IPS DF 6.9 (cell line): ENCODE results near the gene CCL2.

ENCODE experiments used
- DNase-seq: peaks from one replicate; pipeline ENCODE4 v3.0.0-alpha.2; 2013; ENCODE audit warnings: low read depth, low spot score
- H3K27ac ChIP-seq: one replicate; pipeline ENCODE4 v1.5.1; 2013; ENCODE audit warnings: low read length, control low read depth
- H3K27me3 ChIP-seq: 2 replicates; pipeline ENCODE4 v1.6.1; 2013; ENCODE audit warnings: mild to moderate bottlenecking, low read length; ENCODE audit not compliant: control insufficient read depth, insufficient read depth
- H3K36me3 ChIP-seq: 2 replicates; pipeline ENCODE4 v1.6.1; 2013; ENCODE audit warnings: low read length; ENCODE audit not compliant: control insufficient read depth, insufficient read depth
- H3K4me1 ChIP-seq: 2 replicates; pipeline ENCODE4 v1.6.1; 2013; ENCODE audit warnings: low read length; ENCODE audit not compliant: control insufficient read depth, insufficient read depth
- H3K4me3 ChIP-seq: 2 replicates; pipeline ENCODE4 v1.5.1; 2013; ENCODE audit warnings: mild to moderate bottlenecking, low read length
- H3K9me3 ChIP-seq: 2 replicates; pipeline ENCODE4 v1.6.1; 2013; ENCODE audit warnings: low read length, inconsistent platforms; ENCODE audit not compliant: control insufficient read depth, insufficient read depth
- WGBS: extraction: QIAGEN DNeasy Blood & Tissue Kit; methylation state at CpG from one replicate; pipeline ENCODE4 v1.1.7; 2013; ENCODE audit warnings: mixed read lengths, missing lambda C conversion rate; ENCODE audit not compliant: insufficient read length, insufficient coverage; 5-methylcytosine and 5-hydroxymethylcytosine counted together

CCL2 gene

GRCh38 chr17:34299027-34299426, 43.9 kb downstream of the CCL2 start:
- H3K4me3 ChIP-seq, result no peak overlapping the region
- H3K9me3 ChIP-seq, result no peaks in the 10 kb centered on the region
- WGBS, result no CpG with 5 or more reads among the region's 2 CpGs
- no peak overlapping the region for H3K27ac ChIP-seq
- no peaks in the 10 kb centered on the region for H3K36me3 ChIP-seq
- H3K4me1 ChIP-seq, result peaks cover 2% of the 10 kb centered on the region
- no peaks in the 10 kb centered on the region for H3K27me3 ChIP-seq
- DNase-seq, result no peak

GRCh38 chr17:34299956-34300577, 45.0 kb downstream of the CCL2 start:
- Histone ChIP-seq H3K36me3 (no peaks in the 10 kb centered on the region), H3K4me3 (no peak overlapping the region), H3K4me1 (peaks cover 2% of the 10 kb centered on the region), H3K9me3 (no peaks in the 10 kb centered on the region), H3K27me3 (no peaks in the 10 kb centered on the region), H3K27ac (no peak overlapping the region)
- WGBS, result no CpG with 5 or more reads among the region's 3 CpGs
- DNase-seq, result no peak

GRCh38 chr17:34300652-34301370, 45.7 kb downstream of the CCL2 start:
- H3K27me3 ChIP-seq, result no peaks in the 10 kb centered on the region
- DNase-seq, result no peak
- no CpG with 5 or more reads among the region's 3 CpGs for WGBS
- H3K9me3 ChIP-seq, result no peaks in the 10 kb centered on the region
- H3K27ac ChIP-seq, result no peak overlapping the region
- no peaks in the 10 kb centered on the region for H3K36me3 ChIP-seq
- H3K4me1 ChIP-seq, result peaks cover 2% of the 10 kb centered on the region
- no peak overlapping the region for H3K4me3 ChIP-seq

GRCh38 chr17:34301986-34302385, 46.9 kb downstream of the CCL2 start:
- no peaks in the 10 kb centered on the region for H3K27me3 ChIP-seq
- no peaks in the 10 kb centered on the region for H3K9me3 ChIP-seq
- H3K27ac ChIP-seq, result no peak overlapping the region
- no peaks in the 10 kb centered on the region for H3K36me3 ChIP-seq
- no peak for DNase-seq
- peaks cover 2% of the 10 kb centered on the region for H3K4me1 ChIP-seq
- no CpG with 5 or more reads among the region's 2 CpGs for WGBS
- no peak overlapping the region for H3K4me3 ChIP-seq

- Histone ChIP-seq H3K36me3 (no peaks in the 10 kb centered on the region), H3K27ac (no peak overlapping the region), H3K27me3 (no peaks in the 10 kb centered on the region), H3K4me3 (no peak overlapping the region), H3K4me1 (peaks cover 2% of the 10 kb centered on the region), H3K9me3 (no peaks in the 10 kb centered on the region)
- no CpG with 5 or more reads among the region's 1 CpG for WGBS
- DNase-seq, result no peak
Observed at GRCh38 chr17:34302636-34303035, 47.6 kb downstream of the CCL2 start.

GRCh38 chr17:34303606-34304005, 48.5 kb downstream of the CCL2 start:
- Histone ChIP-seq H3K4me3 (no peak overlapping the region), H3K36me3 (no peaks in the 10 kb centered on the region), H3K27me3 (no peaks in the 10 kb centered on the region), H3K9me3 (no peaks in the 10 kb centered on the region), H3K4me1 (peaks cover under 1% of the 10 kb centered on the region), H3K27ac (no peak overlapping the region)
- no CpG with 5 or more reads among the region's 2 CpGs for WGBS
- no peak for DNase-seq

GRCh38 chr17:34305061-34305460, 50.0 kb downstream of the CCL2 start:
- no peak overlapping the region for H3K4me3 ChIP-seq
- DNase-seq, result no peak
- H3K27ac ChIP-seq, result no peak overlapping the region
- WGBS, result no CpG with 5 or more reads among the region's 4 CpGs
- H3K9me3 ChIP-seq, result no peaks in the 10 kb centered on the region
- H3K4me1 ChIP-seq, result no peaks in the 10 kb centered on the region
- H3K36me3 ChIP-seq, result no peaks in the 10 kb centered on the region
- no peaks in the 10 kb centered on the region for H3K27me3 ChIP-seq

- Histone ChIP-seq H3K9me3 (no peaks in the 10 kb centered on the region), H3K36me3 (no peaks in the 10 kb centered on the region), H3K4me3 (no peak overlapping the region), H3K27ac (no peak overlapping the region), H3K4me1 (no peaks in the 10 kb centered on the region), H3K27me3 (no peaks in the 10 kb centered on the region)
- DNase-seq, result no peak
Observed at GRCh38 chr17:34305606-34306005, 50.5 kb downstream of the CCL2 start.

- peak; percentile 25 for DNase-seq
- no peak overlapping the region for H3K27ac ChIP-seq
- H3K4me3 ChIP-seq, result no peak overlapping the region
- no CpG with 5 or more reads among the region's 3 CpGs for WGBS
- no peaks in the 10 kb centered on the region for H3K36me3 ChIP-seq
- no peaks in the 10 kb centered on the region for H3K9me3 ChIP-seq
- no peaks in the 10 kb centered on the region for H3K4me1 ChIP-seq
- H3K27me3 ChIP-seq, result no peaks in the 10 kb centered on the region
Observed at GRCh38 chr17:34306466-34306865, 51.4 kb downstream of the CCL2 start.
